Measurements from ENCODE around the gene BLTP3A.

DNA sequence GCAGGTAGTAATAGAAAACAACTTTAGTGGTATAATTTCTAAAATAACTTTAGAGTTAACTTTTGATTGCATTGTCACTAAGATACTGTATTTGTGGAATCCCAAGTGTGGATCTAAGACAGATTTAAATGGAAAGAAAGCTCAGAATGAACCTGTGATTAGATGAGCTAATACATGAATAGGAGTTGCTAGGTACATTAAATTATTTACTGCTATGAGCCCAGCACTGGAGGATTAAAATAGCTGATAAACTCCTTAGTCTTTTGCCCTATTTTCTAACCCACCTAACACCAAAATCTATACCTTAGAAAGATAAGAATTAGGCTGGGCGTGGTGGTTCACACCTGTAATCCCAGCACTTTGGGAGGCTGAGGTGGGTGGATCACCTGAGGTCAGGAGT, 23.7 kb upstream of the BLTP3A start:
- TF ChIP-seq, protein P1, sequence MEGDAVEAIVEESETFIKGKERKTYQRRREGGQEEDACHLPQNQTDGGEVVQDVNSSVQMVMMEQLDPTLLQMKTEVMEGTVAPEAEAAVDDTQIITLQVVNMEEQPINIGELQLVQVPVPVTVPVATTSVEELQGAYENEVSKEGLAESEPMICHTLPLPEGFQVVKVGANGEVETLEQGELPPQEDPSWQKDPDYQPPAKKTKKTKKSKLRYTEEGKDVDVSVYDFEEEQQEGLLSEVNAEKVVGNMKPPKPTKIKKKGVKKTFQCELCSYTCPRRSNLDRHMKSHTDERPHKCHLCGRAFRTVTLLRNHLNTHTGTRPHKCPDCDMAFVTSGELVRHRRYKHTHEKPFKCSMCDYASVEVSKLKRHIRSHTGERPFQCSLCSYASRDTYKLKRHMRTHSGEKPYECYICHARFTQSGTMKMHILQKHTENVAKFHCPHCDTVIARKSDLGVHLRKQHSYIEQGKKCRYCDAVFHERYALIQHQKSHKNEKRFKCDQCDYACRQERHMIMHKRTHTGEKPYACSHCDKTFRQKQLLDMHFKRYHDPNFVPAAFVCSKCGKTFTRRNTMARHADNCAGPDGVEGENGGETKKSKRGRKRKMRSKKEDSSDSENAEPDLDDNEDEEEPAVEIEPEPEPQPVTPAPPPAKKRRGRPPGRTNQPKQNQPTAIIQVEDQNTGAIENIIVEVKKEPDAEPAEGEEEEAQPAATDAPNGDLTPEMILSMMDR (IDR thresholded peaks at IDR 0.05): no peak
- TF ChIP-seq RFX5 (IDR thresholded peaks at IDR 0.05; ENCODE audit: low read length): no peak
